Ectodermal cell (in vitro differentiated cells): ENCODE results near the gene KDM4C.

Source experiments
- H3K27ac ChIP-seq: 2 replicates; pipeline ENCODE4 v1.7.0; 2013; ENCODE audit warnings: mild to moderate bottlenecking, low read depth, low read length; ENCODE audit not compliant: insufficient read depth, poor library complexity, severe bottlenecking
- H3K27me3 ChIP-seq: 2 replicates; pipeline ENCODE4 v1.7.0; 2013; ENCODE audit warnings: mild to moderate bottlenecking, low read length; ENCODE audit not compliant: insufficient read depth, control insufficient read depth, poor library complexity, severe bottlenecking
- H3K36me3 ChIP-seq: one replicate; pipeline ENCODE4 v1.7.0; 2013; ENCODE audit warnings: low read length; ENCODE audit not compliant: control insufficient read depth, insufficient read depth
- H3K4me1 ChIP-seq: one replicate; pipeline ENCODE4 v1.7.0; 2013; ENCODE audit warnings: low read length; ENCODE audit not compliant: control insufficient read depth, insufficient read depth
- H3K4me3 ChIP-seq: 2 replicates; pipeline ENCODE4 v1.7.0; 2013; ENCODE audit warnings: low read depth, low read length, control low read depth; ENCODE audit not compliant: insufficient read depth
- H3K9me3 ChIP-seq: 2 replicates; pipeline ENCODE4 v1.7.0; 2013; ENCODE audit warnings: mild to moderate bottlenecking, low read length, moderate library complexity; ENCODE audit not compliant: control insufficient read depth
- WGBS, 2 experiments: methylation state at CpG; one replicate each; pipeline ENCODE4 v1.1.7; 2013; ENCODE audit warnings: missing lambda C conversion rate in 2 of 2; 5-methylcytosine and 5-hydroxymethylcytosine counted together

Gene KDM4C

GRCh38 chr9:6922680-6923079, 164.9 kb downstream of the KDM4C start:
- H3K36me3 ChIP-seq = no peaks in the 10 kb centered on the region
- H3K4me1 ChIP-seq = no peaks in the 10 kb centered on the region
- H3K27me3 ChIP-seq = no peaks in the 10 kb centered on the region
- H3K9me3 ChIP-seq = no peaks in the 10 kb centered on the region
- H3K4me3 ChIP-seq = no peak overlapping the region
- 97% methylated on average over 2 of the region's 2 CpGs for WGBS, 2 experiments
- no peak overlapping the region for H3K27ac ChIP-seq

DNA sequence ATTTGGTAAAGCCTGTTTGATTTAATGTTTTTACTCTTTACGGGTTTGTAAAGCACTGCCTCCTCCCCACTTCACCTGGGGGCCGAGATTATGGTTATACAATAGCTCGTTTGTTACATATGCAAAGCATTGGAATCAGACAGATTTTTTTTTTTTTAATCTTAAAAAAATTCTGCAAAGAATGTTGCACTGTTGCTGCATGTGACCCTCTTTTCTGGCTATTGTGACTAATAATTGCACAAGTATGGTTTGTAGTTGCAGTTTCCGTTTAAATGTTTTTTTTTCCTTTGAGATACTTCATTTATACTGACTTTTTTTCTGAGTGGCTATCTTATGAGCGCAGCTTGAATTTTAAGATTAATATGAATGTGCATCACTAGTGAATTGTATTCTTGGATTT, 165.3 kb downstream of the KDM4C start:
- no peaks in the 10 kb centered on the region for H3K9me3 ChIP-seq
- 91 to 96% methylated on average over 4 to 5 of the region's 5 CpGs for WGBS, 2 experiments
- no peak overlapping the region for H3K4me3 ChIP-seq
- no peaks in the 10 kb centered on the region for H3K4me1 ChIP-seq
- H3K27me3 ChIP-seq = no peaks in the 10 kb centered on the region
- no peaks in the 10 kb centered on the region for H3K36me3 ChIP-seq
- no peak overlapping the region for H3K27ac ChIP-seq

- WGBS, 2 experiments = 90 to 94% methylated on average over 3 of the region's 3 CpGs
- no peaks in the 10 kb centered on the region for H3K9me3 ChIP-seq
- H3K4me1 ChIP-seq = no peaks in the 10 kb centered on the region
- H3K36me3 ChIP-seq = no peaks in the 10 kb centered on the region
- no peaks in the 10 kb centered on the region for H3K27me3 ChIP-seq
- no peak overlapping the region for H3K4me3 ChIP-seq
- no peak overlapping the region for H3K27ac ChIP-seq
Measured at GRCh38 chr9:6924149-6924548, 166.4 kb downstream of the KDM4C start.

GRCh38 chr9:6924988-6925563, 167.3 kb downstream of the KDM4C start:
- H3K4me1 ChIP-seq = no peaks in the 10 kb centered on the region
- no peaks in the 10 kb centered on the region for H3K27me3 ChIP-seq
- H3K36me3 ChIP-seq = no peaks in the 10 kb centered on the region
- no peak overlapping the region for H3K4me3 ChIP-seq
- H3K9me3 ChIP-seq = no peaks in the 10 kb centered on the region
- whole genome bisulfite sequencing, 2 experiments = 95 to 96% methylated on average over 8 of the region's 8 CpGs
- no peak overlapping the region for H3K27ac ChIP-seq

GRCh38 chr9:6925836-6926235, 168.1 kb downstream of the KDM4C start:
- Histone ChIP-seq H3K4me3 (no peak overlapping the region), H3K36me3 (no peaks in the 10 kb centered on the region), H3K4me1 (no peaks in the 10 kb centered on the region), H3K27me3 (no peaks in the 10 kb centered on the region), H3K27ac (no peak overlapping the region), H3K9me3 (no peaks in the 10 kb centered on the region)
- 87 to 93% methylated on average over 12 of the region's 12 CpGs for WGBS, 2 experiments

GRCh38 chr9:6926436-6926835, 168.7 kb downstream of the KDM4C start:
- 81 to 84% methylated on average over 4 of the region's 4 CpGs for WGBS, 2 experiments
- Histone ChIP-seq H3K4me3 (no peak overlapping the region), H3K9me3 (no peaks in the 10 kb centered on the region), H3K4me1 (no peaks in the 10 kb centered on the region), H3K27me3 (no peaks in the 10 kb centered on the region), H3K36me3 (no peaks in the 10 kb centered on the region), H3K27ac (no peak overlapping the region)

- H3K27ac ChIP-seq = no peak overlapping the region
- 85 to 95% methylated on average over 1 of the region's 1 CpG for WGBS, 2 experiments
- H3K36me3 ChIP-seq = no peaks in the 10 kb centered on the region
- no peaks in the 10 kb centered on the region for H3K4me1 ChIP-seq
- H3K4me3 ChIP-seq = no peak overlapping the region
- no peaks in the 10 kb centered on the region for H3K9me3 ChIP-seq
- H3K27me3 ChIP-seq = no peaks in the 10 kb centered on the region
Measured at GRCh38 chr9:6927838-6928237, 170.1 kb downstream of the KDM4C start.

GRCh38 chr9:6928863-6929262, 171.1 kb downstream of the KDM4C start:
- Histone ChIP-seq H3K4me3 (no peak overlapping the region), H3K27ac (no peak overlapping the region), H3K9me3 (no peaks in the 10 kb centered on the region), H3K4me1 (no peaks in the 10 kb centered on the region), H3K36me3 (no peaks in the 10 kb centered on the region), H3K27me3 (no peaks in the 10 kb centered on the region)
- 91% methylated on average over 2 of the region's 2 CpGs for WGBS, 2 experiments

DNA sequence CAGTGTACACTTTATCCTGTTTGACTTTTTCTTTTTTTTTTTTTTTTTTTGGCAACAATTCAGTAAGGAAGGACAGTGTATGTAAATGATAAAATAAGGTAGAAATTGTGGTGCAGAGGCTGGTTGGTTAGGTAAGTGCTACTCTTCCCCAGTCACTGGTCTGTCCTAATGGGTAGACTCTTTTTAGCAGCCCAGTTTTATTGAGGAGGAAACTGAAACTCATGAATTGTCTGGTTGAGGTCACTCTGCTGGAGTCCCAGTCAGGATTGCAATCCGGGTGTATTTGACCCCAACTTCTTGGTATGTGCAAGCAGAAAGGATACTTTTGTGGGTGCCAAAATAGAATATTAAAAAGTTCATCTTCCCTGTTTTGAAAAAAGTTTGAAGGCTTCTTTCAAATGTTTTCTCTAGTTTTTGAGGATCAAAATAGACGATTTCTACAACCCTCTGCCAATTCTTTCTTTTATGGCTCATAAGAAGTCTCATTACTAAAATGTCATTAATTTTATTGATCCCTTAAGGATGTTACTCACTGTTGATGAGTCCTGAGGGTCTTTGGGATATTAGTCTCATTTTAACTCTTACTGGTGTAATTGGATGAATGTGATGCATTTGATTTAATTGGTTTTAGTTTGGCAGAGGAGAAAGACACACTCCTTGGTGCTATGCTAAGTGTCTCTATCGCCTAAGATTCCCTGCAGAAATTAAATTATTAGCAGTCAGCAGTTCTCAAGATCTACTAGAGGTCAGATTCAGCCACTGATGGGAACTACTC, 171.9 kb downstream of the KDM4C start:
- Histone ChIP-seq H3K27me3 (no peaks in the 10 kb centered on the region), H3K27ac (no peak overlapping the region), H3K36me3 (no peaks in the 10 kb centered on the region), H3K4me3 (no peak overlapping the region), H3K4me1 (no peaks in the 10 kb centered on the region), H3K9me3 (no peaks in the 10 kb centered on the region)
- 94 to 95% methylated on average over 2 to 3 of the region's 3 CpGs for WGBS, 2 experiments

- Histone ChIP-seq H3K27me3 (no peaks in the 10 kb centered on the region), H3K4me3 (no peak overlapping the region), H3K36me3 (no peaks in the 10 kb centered on the region), H3K9me3 (no peaks in the 10 kb centered on the region), H3K4me1 (no peaks in the 10 kb centered on the region), H3K27ac (no peak overlapping the region)
Measured at GRCh38 chr9:6930827-6931226, 173.1 kb downstream of the KDM4C start.
